ENCODE data around the gene RPS6KA2.
"Not testable (repeated sequence)": the region's sequence is repeated elsewhere in the genome, so short reads cannot be mapped to it uniquely, and the experiment has no call there.

RPS6KA2 gene

DNA sequence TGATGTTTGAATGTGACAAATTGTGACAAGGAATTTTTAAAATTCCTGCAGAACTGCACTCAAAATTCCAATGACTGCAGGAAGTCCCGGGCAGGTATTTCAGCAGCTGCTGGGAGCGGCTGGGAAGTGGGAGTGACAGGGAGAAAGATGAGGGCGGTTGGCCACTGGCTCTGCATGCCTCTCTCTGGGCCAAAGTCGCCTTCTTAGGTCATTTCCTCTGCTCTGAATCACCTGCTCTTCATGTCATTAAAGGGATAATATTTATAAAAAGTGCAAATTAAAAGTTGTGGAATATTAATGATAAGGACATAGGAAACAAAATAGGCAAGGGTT is 84.5 kb downstream of the RPS6KA2 start:
- no peaks in the 10 kb centered on the region for H3K9me3 ChIP-seq (ENCODE audit: control insufficient read depth, low read length)
- no peaks in the 10 kb centered on the region for H3K36me3 ChIP-seq (ENCODE audit: control insufficient read depth, insufficient read depth, low read length)
- H3K4me3 ChIP-seq (ENCODE audit: low read length): no peak overlapping the region
- no peak overlapping the region for H3K9ac ChIP-seq (ENCODE audit: low read length)
- H3K4me1 ChIP-seq (ENCODE audit: control insufficient read depth, insufficient read depth, low read length): peaks cover 19% of the 10 kb centered on the region
- H3K27me3 ChIP-seq (ENCODE audit: control insufficient read depth, insufficient read depth, low read length): no peaks in the 10 kb centered on the region

DNA sequence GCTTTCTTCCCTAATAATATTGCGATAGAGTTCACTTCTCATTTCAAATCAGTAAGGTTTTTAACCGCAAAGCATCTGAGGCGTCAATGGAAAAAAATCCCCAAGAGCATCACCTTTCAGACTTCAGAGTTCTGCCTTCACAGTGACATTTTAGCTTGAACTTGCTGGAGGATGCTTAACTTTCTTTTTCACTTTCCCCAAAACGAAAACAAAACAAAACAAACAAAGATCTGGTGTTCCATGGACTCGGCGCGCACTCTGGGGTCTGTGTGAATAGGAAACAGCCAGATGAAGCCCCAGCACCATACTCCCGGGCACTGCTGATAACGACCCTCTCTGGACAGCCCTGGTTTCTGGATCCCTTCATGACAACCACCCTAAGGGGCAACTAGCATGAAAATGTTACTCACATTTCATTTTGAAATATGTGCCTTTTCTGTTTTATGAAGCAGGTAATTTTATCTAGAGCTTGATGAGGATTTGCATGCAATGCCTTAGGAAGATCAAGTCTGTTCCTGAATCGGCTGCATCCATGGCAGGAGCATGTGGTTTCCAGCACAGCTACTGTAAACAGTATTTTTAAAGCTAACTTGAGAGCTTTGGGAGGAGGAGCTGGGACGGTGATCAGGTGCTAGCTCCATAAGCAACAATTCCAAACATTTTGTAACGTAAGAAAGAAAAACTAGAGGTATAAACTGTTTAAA is 85.0 kb downstream of the RPS6KA2 start:
- Histone ChIP-seq H3K9me3 (ENCODE audit: control insufficient read depth, low read length) (no peaks in the 10 kb centered on the region), H3K9ac (ENCODE audit: low read length) (peak overlapping the region; percentile 42), H3K27me3 (ENCODE audit: control insufficient read depth, insufficient read depth, low read length) (no peaks in the 10 kb centered on the region), H3K4me1 (ENCODE audit: control insufficient read depth, insufficient read depth, low read length) (peaks cover 19% of the 10 kb centered on the region), H3K36me3 (ENCODE audit: control insufficient read depth, insufficient read depth, low read length) (no peaks in the 10 kb centered on the region), H3K4me3 (ENCODE audit: low read length) (no peak overlapping the region)

DNA sequence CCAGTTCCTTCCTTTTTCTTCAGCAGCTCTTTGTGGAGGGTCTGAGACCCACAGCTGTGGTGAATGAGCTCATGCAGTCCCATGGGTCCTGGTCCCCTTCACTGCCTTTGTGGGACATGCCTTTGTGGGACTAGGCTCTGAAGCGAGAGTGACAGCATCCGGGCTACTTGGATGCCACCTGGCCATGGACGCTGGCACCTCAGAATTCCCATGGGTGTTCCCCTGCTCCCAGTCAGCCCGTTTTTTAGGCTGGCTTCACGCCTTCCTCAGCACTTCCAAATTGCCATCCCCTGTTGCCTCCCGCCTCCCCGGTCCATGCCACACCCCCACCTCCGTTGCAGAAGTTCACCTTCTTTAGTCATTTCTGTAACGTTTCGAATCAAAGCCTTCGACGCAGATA is 85.7 kb downstream of the RPS6KA2 start:
- Histone ChIP-seq H3K9me3 (ENCODE audit: control insufficient read depth, low read length) (no peaks in the 10 kb centered on the region), H3K36me3 (ENCODE audit: control insufficient read depth, insufficient read depth, low read length) (no peaks in the 10 kb centered on the region), H3K9ac (ENCODE audit: low read length) (no peak overlapping the region), H3K4me1 (ENCODE audit: control insufficient read depth, insufficient read depth, low read length) (peaks cover 19% of the 10 kb centered on the region), H3K27me3 (ENCODE audit: control insufficient read depth, insufficient read depth, low read length) (no peaks in the 10 kb centered on the region), H3K4me3 (ENCODE audit: low read length) (no peak overlapping the region)

DNA sequence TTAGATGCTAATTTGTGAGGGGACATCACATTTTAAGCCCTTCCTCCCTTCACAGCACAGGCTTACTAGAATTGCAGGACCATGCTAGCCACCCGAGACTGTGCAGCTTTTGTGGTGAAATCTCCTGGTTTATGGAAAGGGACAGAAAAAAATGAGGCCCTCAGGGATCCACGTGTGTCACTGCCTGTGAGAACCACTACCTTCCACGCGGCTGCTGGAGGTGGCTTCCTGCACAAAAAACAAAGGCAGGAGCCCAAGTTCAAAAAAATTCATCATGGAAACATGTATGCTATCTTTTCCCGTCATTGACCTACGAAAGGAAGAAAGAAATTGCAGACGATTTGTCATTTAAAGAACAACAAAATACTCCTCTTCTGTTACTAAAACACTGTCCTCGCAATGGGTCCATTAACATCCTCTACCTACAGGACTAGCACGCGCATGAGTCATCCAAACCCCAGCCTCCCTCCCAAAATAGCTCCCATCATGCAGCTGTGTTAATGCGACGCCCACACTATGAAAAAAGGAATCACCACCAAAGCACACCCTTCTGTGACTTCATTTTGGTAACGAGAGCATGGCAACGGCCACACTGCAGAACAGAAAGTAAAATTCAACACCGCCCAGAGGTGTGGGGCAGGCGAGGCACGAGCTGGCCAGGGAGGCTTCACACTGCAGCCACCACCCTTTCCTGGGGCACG is 86.3 kb downstream of the RPS6KA2 start:
- H3K4me1 ChIP-seq (ENCODE audit: control insufficient read depth, insufficient read depth, low read length): peaks cover 19% of the 10 kb centered on the region
- no peaks in the 10 kb centered on the region for H3K9me3 ChIP-seq (ENCODE audit: control insufficient read depth, low read length)
- H3K36me3 ChIP-seq (ENCODE audit: control insufficient read depth, insufficient read depth, low read length): no peaks in the 10 kb centered on the region
- no peak overlapping the region for H3K9ac ChIP-seq (ENCODE audit: low read length)
- no peaks in the 10 kb centered on the region for H3K27me3 ChIP-seq (ENCODE audit: control insufficient read depth, insufficient read depth, low read length)
- no peak overlapping the region for H3K4me3 ChIP-seq (ENCODE audit: low read length)

DNA sequence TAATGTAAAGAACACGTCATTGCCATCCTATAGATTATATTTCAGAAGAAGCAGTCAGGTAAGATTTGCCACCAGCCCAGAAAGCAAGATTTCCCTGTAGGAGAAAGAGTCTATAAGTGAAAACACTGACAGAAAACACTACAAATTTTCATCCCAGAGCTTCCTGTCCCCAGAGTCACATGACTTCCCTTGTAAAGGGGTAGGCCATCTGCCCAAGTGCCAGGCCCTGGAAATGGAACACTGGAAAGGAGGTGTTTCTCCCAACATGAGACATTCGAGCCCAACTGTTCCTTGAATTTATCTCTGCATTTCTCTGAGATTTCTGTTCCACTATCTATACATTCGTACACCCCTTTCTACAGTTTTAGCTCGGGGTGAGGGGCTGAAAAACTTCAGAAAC is 87.5 kb downstream of the RPS6KA2 start:
- Histone ChIP-seq H3K9ac (ENCODE audit: low read length) (no peak overlapping the region), H3K4me1 (ENCODE audit: control insufficient read depth, insufficient read depth, low read length) (peaks cover 19% of the 10 kb centered on the region), H3K36me3 (ENCODE audit: control insufficient read depth, insufficient read depth, low read length) (no peaks in the 10 kb centered on the region), H3K4me3 (ENCODE audit: low read length) (no peak overlapping the region), H3K27me3 (ENCODE audit: control insufficient read depth, insufficient read depth, low read length) (no peaks in the 10 kb centered on the region), H3K9me3 (ENCODE audit: control insufficient read depth, low read length) (no peaks in the 10 kb centered on the region)

DNA sequence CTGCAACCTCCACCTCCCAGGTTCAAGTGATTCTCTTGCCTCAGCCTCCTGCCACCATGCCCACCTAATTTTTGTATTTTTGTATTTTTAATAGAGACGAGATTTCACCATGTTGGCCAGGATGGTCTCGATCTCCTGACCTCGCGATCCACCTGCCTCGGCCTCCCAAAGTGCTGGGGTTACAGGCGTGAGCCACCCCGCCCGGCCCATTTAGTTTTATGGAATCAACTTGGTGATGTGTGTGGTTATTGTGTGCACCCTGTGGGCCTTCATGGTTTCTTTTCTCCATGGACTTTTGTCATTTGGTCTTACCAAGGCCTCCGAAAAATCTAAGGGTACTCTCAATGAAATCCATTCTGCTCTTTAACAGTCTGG is 88.1 kb downstream of the RPS6KA2 start:
- peaks cover 19% of the 10 kb centered on the region for H3K4me1 ChIP-seq (ENCODE audit: control insufficient read depth, insufficient read depth, low read length)
- not testable (repeated sequence) for H3K9me3 ChIP-seq (ENCODE audit: control insufficient read depth, low read length); H3K9ac ChIP-seq (ENCODE audit: low read length); H3K4me3 ChIP-seq (ENCODE audit: low read length); H3K27me3 ChIP-seq (ENCODE audit: control insufficient read depth, insufficient read depth, low read length); H3K36me3 ChIP-seq (ENCODE audit: control insufficient read depth, insufficient read depth, low read length)

DNA sequence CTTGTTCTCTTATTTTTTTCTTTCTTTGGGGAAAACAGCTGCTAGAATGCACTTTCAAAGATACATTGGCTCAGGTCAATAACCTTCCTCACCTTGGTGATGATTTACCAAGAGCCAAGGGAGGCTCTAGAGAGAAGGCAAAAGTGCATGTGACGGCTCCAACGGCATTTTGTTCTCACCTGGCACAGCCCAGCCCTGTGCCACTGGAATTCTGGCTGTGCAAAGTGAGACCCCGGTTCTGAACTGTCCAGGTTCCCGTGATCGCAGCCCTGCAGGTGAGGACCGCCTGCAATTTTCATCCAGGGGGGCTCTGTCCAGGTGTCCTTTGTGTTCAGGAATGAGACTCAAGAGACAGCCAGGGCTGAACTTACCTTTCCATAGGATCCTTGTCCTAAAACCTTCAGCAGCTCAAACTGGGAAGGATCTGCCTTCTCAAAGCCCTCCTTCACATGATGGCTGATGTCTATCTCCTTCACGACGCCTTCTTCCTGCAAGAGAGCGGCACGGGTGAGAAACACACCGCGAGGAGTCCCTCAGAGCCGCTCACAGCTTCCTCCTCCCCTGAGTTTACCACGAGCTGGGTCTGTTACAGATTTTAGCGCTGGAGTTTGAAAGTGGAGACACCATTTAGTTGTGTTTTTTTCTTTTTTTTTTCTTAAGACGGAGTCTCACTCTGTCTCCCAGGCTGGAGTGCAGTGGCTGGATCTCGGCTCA is 88.6 kb downstream of the RPS6KA2 start:
- no peaks in the 10 kb centered on the region for H3K27me3 ChIP-seq (ENCODE audit: control insufficient read depth, insufficient read depth, low read length)
- H3K4me1 ChIP-seq (ENCODE audit: control insufficient read depth, insufficient read depth, low read length): peaks cover 19% of the 10 kb centered on the region
- H3K4me3 ChIP-seq (ENCODE audit: low read length): no peak overlapping the region
- H3K36me3 ChIP-seq (ENCODE audit: control insufficient read depth, insufficient read depth, low read length): no peaks in the 10 kb centered on the region
- H3K9ac ChIP-seq (ENCODE audit: low read length): no peak overlapping the region
- H3K9me3 ChIP-seq (ENCODE audit: control insufficient read depth, low read length): no peaks in the 10 kb centered on the region

DNA sequence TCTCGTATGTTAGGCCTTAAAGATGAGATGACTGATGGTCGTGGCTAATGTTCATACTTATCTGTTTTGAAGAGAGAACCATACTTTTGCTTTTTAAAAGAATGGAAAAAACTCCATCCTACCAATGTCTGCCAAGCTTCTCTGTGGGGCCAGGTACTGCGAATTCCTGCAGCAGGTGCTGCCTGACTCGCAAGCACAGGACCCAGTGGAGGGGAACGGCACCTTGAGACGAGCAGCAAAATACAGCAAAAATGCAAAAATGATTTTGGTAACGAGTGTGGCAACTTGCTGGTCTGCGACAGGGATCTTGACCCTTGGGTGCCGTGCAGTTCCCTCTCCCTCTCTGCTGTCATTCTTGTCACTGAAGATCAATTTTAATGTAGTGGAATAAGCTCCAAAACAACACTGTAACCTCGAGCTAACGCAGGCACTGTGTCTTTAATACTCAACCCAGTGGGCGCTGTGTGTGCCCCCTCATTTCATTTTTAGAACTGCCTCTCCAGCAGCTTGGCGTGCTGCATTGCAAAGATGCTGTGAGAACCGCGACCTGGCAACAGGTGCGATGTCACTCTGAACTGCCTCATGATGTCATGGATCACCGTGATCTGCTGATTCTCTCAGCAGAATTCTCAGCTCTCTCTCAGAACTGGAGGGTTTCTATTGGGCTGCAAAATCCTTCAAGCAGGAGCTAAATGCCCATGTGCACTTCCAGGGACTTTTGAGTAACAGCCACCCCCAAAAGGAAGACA is 92.2 kb downstream of the RPS6KA2 start:
- Histone ChIP-seq H3K27me3 (ENCODE audit: control insufficient read depth, insufficient read depth, low read length) (no peaks in the 10 kb centered on the region), H3K9ac (ENCODE audit: low read length) (no peak overlapping the region), H3K9me3 (ENCODE audit: control insufficient read depth, low read length) (no peaks in the 10 kb centered on the region), H3K36me3 (ENCODE audit: control insufficient read depth, insufficient read depth, low read length) (peaks cover 5% of the 10 kb centered on the region), H3K4me1 (ENCODE audit: control insufficient read depth, insufficient read depth, low read length) (no peaks in the 10 kb centered on the region), H3K4me3 (ENCODE audit: low read length) (no peak overlapping the region)

DNA sequence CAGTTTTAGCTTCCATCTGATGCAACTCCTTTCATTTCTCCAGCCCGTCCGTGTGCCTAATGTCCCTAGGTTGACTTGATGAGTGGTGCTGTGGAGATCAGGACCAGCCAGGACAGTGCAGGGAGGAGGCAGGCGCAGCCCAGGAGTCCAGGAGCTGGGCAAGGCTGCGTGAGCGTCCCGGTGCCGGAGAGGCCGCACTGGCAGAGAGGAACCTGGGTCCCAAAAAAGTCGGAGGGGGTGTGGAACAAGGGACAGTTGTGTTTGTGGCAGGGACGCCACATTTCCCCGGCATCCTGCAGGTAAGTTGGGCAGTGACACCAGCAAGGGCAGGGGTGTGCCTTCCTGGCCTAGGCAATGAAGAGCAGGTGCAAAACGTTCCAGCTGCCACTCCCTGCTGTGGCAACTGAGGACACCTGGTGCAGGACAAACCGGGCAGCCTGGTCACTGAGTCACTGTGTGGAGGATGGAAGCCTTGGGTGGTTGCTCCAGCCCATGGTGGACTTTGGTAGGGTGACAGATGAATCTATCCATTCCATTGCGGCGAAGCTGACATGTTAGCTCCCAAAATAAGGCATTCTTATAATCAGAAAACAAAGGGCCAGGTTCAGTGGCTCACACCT is 93.7 kb downstream of the RPS6KA2 start:
- Histone ChIP-seq H3K4me1 (ENCODE audit: control insufficient read depth, insufficient read depth, low read length) (no peaks in the 10 kb centered on the region), H3K4me3 (ENCODE audit: low read length) (no peak overlapping the region), H3K9ac (ENCODE audit: low read length) (no peak overlapping the region), H3K9me3 (ENCODE audit: control insufficient read depth, low read length) (no peaks in the 10 kb centered on the region), H3K27me3 (ENCODE audit: control insufficient read depth, insufficient read depth, low read length) (no peaks in the 10 kb centered on the region), H3K36me3 (ENCODE audit: control insufficient read depth, insufficient read depth, low read length) (peaks cover 5% of the 10 kb centered on the region)

DNA sequence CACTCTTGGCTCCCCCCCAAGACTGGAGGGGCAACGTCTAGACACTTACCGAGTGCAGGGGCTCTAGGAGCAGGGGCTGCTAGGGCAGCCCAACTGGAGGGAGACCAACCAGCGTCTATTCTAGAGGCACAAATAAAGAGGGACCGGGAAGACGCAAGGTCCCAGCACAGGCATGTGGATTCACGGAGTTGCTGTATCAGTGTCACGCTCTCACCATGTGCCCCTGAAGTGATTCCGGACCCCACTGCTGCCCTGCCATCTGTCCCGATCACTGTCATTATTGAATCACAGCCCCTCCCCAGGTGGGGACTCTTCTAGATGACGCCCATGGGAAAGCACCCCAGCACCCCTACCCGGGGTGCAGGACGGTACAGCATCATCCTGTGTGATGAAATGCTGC is 94.7 kb downstream of the RPS6KA2 start:
- Histone ChIP-seq H3K4me1 (ENCODE audit: control insufficient read depth, insufficient read depth, low read length) (no peaks in the 10 kb centered on the region), H3K9ac (ENCODE audit: low read length) (no peak overlapping the region), H3K27me3 (ENCODE audit: control insufficient read depth, insufficient read depth, low read length) (no peaks in the 10 kb centered on the region), H3K4me3 (ENCODE audit: low read length) (no peak overlapping the region), H3K36me3 (ENCODE audit: control insufficient read depth, insufficient read depth, low read length) (peaks cover 5% of the 10 kb centered on the region), H3K9me3 (ENCODE audit: control insufficient read depth, low read length) (no peaks in the 10 kb centered on the region)

DNA sequence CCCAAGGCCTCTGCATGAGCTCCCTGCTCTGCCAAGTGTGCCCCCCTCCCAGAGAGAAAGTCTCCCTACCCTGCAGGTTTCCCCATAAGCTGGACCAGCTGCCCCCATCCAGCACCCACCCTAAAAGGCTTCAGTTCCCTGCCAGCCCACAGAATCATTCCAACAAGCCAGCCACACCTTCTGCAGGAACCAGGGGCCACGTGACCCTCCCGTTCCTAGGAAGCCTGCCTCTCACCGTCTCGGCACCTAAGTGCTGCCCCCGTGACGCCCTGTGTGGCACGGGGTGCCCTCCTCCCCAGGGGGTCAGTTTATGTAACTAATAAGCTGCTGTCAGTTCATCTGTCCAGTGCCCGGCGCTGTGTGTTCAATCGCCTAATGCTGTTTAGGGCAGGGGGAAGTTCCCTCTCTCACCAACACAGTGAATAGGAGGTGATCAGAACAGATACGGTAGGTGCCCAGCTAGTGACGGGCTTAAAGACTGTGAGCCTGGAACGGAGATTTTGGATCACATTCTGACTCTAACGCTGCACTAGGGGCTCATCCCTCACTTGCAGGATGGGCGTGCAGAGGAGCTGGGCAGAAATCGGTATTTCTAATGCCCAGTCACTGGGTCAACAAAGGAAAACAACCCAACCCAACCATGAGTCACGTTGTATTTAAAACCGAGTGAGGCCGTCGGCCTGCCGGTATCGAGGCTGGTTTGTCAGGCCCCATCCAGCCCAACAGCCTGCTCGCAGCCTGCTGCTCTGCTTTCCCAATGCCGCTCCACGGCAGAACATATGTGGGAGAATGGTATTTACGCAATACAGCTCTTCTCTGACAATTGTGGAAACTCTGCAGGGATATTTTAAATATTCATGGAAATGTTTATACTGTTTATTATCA is 96.6 kb downstream of the RPS6KA2 start:
- Histone ChIP-seq H3K9ac (ENCODE audit: low read length) (no peak overlapping the region), H3K27me3 (ENCODE audit: control insufficient read depth, insufficient read depth, low read length) (no peaks in the 10 kb centered on the region), H3K4me1 (ENCODE audit: control insufficient read depth, insufficient read depth, low read length) (no peaks in the 10 kb centered on the region), H3K36me3 (ENCODE audit: control insufficient read depth, insufficient read depth, low read length) (peaks cover 5% of the 10 kb centered on the region), H3K9me3 (ENCODE audit: control insufficient read depth, low read length) (no peaks in the 10 kb centered on the region), H3K4me3 (ENCODE audit: low read length) (no peak overlapping the region)
